Gastroesophageal sphincter (tissue), 4 donors: Measurements from ENCODE around the gene ATP5IF1. TPM values are rescaled to one million over a fixed set of nuclear protein-coding genes. Genes with fewer than 3 reads are reported as not detected.

Experiments used
- ATAC-seq: fragments of 150-250 bp; one replicate; pipeline ENCODE4 v1.9.1; 2016; ENCODE audit warnings: mild to moderate bottlenecking, moderate library complexity
- H3K27ac ChIP-seq, 4 donors: fragments of 200-600 bp; sonication (generic) in 3 of 4; 1 replicate in 3 of 4; 2 replicates in 1 of 4; pipeline ENCODE4 v1.5.1; 2016 to 2019
- H3K27me3 ChIP-seq: fragments of 200-600 bp; sonication (generic); one replicate; pipeline ENCODE4 v1.5.1; 2019
- H3K36me3 ChIP-seq, 2 donors: fragments of 200-600 bp; sonication (generic); one replicate each; pipeline ENCODE4 v1.5.1; 2019; ENCODE audit warnings: control low read depth in 1 of 2
- H3K4me1 ChIP-seq, 3 donors: fragments of 200-600 bp; sonication (generic); 1 replicate in 2 of 3; 2 replicates in 1 of 3; pipeline ENCODE4 v1.5.1; 2016 to 2019; ENCODE audit warnings: control low read depth in 2 of 3
- H3K4me3 ChIP-seq, 2 donors: fragments of 200-600 bp; sonication (generic); one replicate each; pipeline ENCODE4 v1.5.1; 2019; ENCODE audit warnings: mild to moderate bottlenecking in 1 of 2, moderate library complexity in 1 of 2
- H3K9me3 ChIP-seq, 3 donors: fragments of 200-600 bp; sonication (generic); one replicate each; pipeline ENCODE4 v1.5.1; 2017 to 2019; ENCODE audit warnings: control low read depth in 2 of 3
- CTCF ChIP-seq, 4 experiments: fragments of 200-600 bp in 2 of 4; fragments of 450-650 bp in 2 of 4; sonication (generic) in 1 of 4; IDR thresholded peaks; one replicate each; pipeline ENCODE4 v1.5.1; 2017 to 2019; ENCODE audit warnings: antibody characterized with exemption in 4 of 4, mild to moderate bottlenecking in 2 of 4, moderate library complexity in 2 of 4
- EP300 ChIP-seq: sonication (generic); formaldehyde crosslinking; IDR thresholded peaks from one replicate; pipeline ENCODE4 v1.6.1; 2017; ENCODE audit warnings: antibody characterized with exemption, mild to moderate bottlenecking
- POLR2A ChIP-seq, 2 donors: fragments of 450-650 bp; IDR thresholded peaks; one replicate each; pipeline ENCODE4 v1.6.1; 2017; ENCODE audit warnings: antibody characterized with exemption in 2 of 2, mild to moderate bottlenecking in 2 of 2, moderate library complexity in 1 of 2
- POLR2AphosphoS5 ChIP-seq: sonication (generic); formaldehyde crosslinking; IDR thresholded peaks from one replicate; pipeline ENCODE4 v1.6.1; 2017; ENCODE audit warnings: antibody characterized with exemption
- WGBS, 2 donors: methylation state at CpG; one replicate each; pipeline ENCODE4 v1.1.5; 2018; ENCODE audit warnings: low coverage in 1 of 2; 5-methylcytosine and 5-hydroxymethylcytosine counted together
- total RNA-seq, 4 donors: library from RNA; depleted of rRNA; stranded (reverse); fragments of >200 nt; gene quantifications; one replicate each; pipeline ENCODE4 v1.1.0, GENCODE V29; 2016

Gene ATP5IF1
- total RNA-seq, 4 donors from 2014 or later, result 125 to 266 (median 157) TPM

- Histone ChIP-seq H3K36me3 (peaks cover 0 to 18% of the 10 kb centered on the region in 2 donors), H3K27ac (no peak overlapping the region), H3K27me3 (no peaks in the 10 kb centered on the region), H3K9me3 (no peaks in the 10 kb centered on the region), H3K4me3 (no peak overlapping the region), H3K4me1 (peaks cover 0 to 40% (median 7%) of the 10 kb centered on the region in 3 donors)
- no peak for TF ChIP-seq POLR2AphosphoS5
- no peak for TF ChIP-seq CTCF (IDR thresholded peaks at IDR 0.05)
- TF ChIP-seq POLR2A (IDR thresholded peaks at IDR 0.05), result no peak
- TF ChIP-seq EP300, result no peak
- no peak for ATAC-seq
- 70% methylated on average over 2 of the region's 5 CpGs; no CpG with 5 or more reads in 1 of the 2 donors for WGBS, 2 donors
These were observed 31.0 kb downstream of the ATP5IF1 start for GRCh38 chr1:28266920-28267322.

- Histone ChIP-seq H3K4me1 (peaks cover 0 to 33% (median 5%) of the 10 kb centered on the region in 3 donors), H3K27me3 (no peaks in the 10 kb centered on the region), H3K9me3 (no peaks in the 10 kb centered on the region), H3K4me3 (no peak overlapping the region), H3K27ac (no peak overlapping the region), H3K36me3 (peaks cover 0 to 25% of the 10 kb centered on the region in 2 donors)
- WGBS, 2 donors, result 50 to 69% methylated on average over 1 to 2 of the region's 2 CpGs
- no peak for ATAC-seq
- TF ChIP-seq EP300, result no peak
- no peak for TF ChIP-seq CTCF (IDR thresholded peaks at IDR 0.05)
- no peak for TF ChIP-seq POLR2A (IDR thresholded peaks at IDR 0.05)
- no peak for TF ChIP-seq POLR2AphosphoS5
These were observed 31.7 kb downstream of the ATP5IF1 start for GRCh38 chr1:28267633-28268032.

- WGBS, 2 donors, result 50 to 70% methylated on average over 2 of the region's 2 CpGs
- Histone ChIP-seq H3K27ac (no peak overlapping the region), H3K4me3 (no peak overlapping the region), H3K27me3 (no peaks in the 10 kb centered on the region), H3K9me3 (no peaks in the 10 kb centered on the region), H3K4me1 (peaks cover 0 to 25% (median 5%) of the 10 kb centered on the region in 3 donors), H3K36me3 (peaks cover 0 to 44% of the 10 kb centered on the region in 2 donors)
- no peak for TF ChIP-seq EP300
- no peak for TF ChIP-seq CTCF (IDR thresholded peaks at IDR 0.05)
- TF ChIP-seq POLR2AphosphoS5, result no peak
- no peak for TF ChIP-seq POLR2A (IDR thresholded peaks at IDR 0.05)
- no peak for ATAC-seq
These were observed 33.6 kb downstream of the ATP5IF1 start for GRCh38 chr1:28269529-28269928.

- no peak for ATAC-seq
- Histone ChIP-seq H3K4me3 (no peak overlapping the region), H3K27ac (no peak overlapping the region), H3K4me1 (peaks cover 0 to 5% (median 0%) of the 10 kb centered on the region in 3 donors), H3K9me3 (no peaks in the 10 kb centered on the region), H3K36me3 (peaks cover 0 to 72% of the 10 kb centered on the region in 2 donors), H3K27me3 (no peaks in the 10 kb centered on the region)
- TF ChIP-seq CTCF (IDR thresholded peaks at IDR 0.05) (no peak), POLR2AphosphoS5 (no peak), EP300 (no peak), POLR2A (IDR thresholded peaks at IDR 0.05) (no peak)
- 81% methylated on average over 3 of the region's 20 CpGs; no CpG with 5 or more reads in 1 of the 2 donors for WGBS, 2 donors
These were observed 36.4 kb downstream of the ATP5IF1 start for GRCh38 chr1:28272215-28272852.

GRCh38 chr1:28273216-28273860 is 37.4 kb downstream of the ATP5IF1 start:
- no peak for TF ChIP-seq POLR2AphosphoS5
- peaks cover 0 to 82% of the 10 kb centered on the region in 2 donors for H3K36me3 ChIP-seq
- WGBS, 2 donors, result 80% methylated on average over 11 of the region's 17 CpGs; no CpG with 5 or more reads in 1 of the 2 donors

More at GRCh38 chr1:28273216-28273860, 37.4 kb downstream of the ATP5IF1 start:
- no peak for ATAC-seq
- H3K4me3 ChIP-seq, result no peak overlapping the region
- H3K9me3 ChIP-seq, result no peaks in the 10 kb centered on the region
- no peaks in the 10 kb centered on the region for H3K27me3 ChIP-seq
- no peaks in the 10 kb centered on the region for H3K4me1 ChIP-seq
- H3K27ac ChIP-seq, result no peak overlapping the region
